A673 (cell line): Measurements from ENCODE around the gene SLC25A5.

Source experiments
- CTCF ChIP-seq: fragments of 300-800, 200-600 bp; sonication (generic); conservative IDR thresholded peaks from 2 replicates; pipeline ENCODE4 v1.5.1; 2017; ENCODE audit warnings: low read depth, mild to moderate bottlenecking, antibody characterized with exemption, low read length, moderate library complexity, mixed read lengths
- EZH2 ChIP-seq: fragments of 200-600 bp; sonication (generic); IDR thresholded peaks from 2 replicates; pipeline ENCODE4 v1.6.1; 2017; ENCODE audit warnings: borderline replicate concordance, low read depth, mild to moderate bottlenecking, mixed read lengths, antibody characterized with exemption, low read length; ENCODE audit not compliant: poor library complexity, severe bottlenecking

DNA sequence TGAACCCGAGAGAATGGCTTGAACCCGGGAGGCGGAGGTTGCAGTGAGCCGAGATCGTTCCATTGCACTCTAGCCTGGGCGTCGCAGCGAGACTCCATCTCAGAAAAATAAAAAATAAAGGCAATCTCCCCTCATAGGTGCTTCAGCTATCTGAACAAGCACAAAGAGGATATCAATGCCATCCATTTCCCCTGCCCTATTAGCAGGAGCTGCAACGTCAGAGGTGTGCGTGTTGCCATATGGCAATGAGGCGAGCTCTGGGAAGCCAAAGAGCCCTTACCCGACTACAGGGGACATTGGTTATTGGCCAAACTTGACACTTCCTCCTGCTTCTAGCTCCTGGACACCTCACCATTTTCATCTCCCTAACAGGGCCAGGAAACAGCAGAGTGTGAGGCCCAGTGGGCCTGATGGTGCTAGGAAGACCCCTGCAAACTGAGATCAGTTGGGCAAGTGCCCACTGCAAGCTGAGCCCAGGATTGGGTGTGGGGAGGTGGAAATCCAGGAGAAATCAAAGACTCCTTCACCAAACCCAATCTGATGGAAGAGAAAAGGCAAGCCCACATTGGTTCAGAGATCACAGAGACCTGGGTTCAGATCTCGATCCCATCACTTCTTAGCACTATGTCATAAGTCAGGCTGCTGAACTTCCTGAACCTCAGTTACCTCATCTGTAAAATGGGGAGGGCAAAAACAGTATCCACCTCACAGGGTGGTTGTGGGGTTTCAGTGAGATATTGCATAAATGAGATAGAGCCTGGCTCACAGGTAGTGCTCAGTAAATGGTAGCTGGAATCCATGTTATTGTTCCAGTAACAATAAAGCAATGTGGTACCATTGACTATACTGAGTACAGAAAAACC is 21.2 kb downstream of the SLC25A5 start:
- TF ChIP-seq CTCF (no peak), EZH2 (no peak)
